RKO (cell line): ENCODE measurements around the gene SIN3A.
A peak's percentile ranks its signal among the peaks of the same experiment; 100 is the strongest.
"Not testable (repeated sequence)": the region's sequence is repeated elsewhere in the genome, so short reads cannot be mapped to it uniquely, and the experiment has no call there.

Experiments
- DNase-seq: peaks from one replicate; pipeline ENCODE4 v3.0.0-alpha.2; 2016; ENCODE audit warnings: low spot score

The SIN3A gene

DNA sequence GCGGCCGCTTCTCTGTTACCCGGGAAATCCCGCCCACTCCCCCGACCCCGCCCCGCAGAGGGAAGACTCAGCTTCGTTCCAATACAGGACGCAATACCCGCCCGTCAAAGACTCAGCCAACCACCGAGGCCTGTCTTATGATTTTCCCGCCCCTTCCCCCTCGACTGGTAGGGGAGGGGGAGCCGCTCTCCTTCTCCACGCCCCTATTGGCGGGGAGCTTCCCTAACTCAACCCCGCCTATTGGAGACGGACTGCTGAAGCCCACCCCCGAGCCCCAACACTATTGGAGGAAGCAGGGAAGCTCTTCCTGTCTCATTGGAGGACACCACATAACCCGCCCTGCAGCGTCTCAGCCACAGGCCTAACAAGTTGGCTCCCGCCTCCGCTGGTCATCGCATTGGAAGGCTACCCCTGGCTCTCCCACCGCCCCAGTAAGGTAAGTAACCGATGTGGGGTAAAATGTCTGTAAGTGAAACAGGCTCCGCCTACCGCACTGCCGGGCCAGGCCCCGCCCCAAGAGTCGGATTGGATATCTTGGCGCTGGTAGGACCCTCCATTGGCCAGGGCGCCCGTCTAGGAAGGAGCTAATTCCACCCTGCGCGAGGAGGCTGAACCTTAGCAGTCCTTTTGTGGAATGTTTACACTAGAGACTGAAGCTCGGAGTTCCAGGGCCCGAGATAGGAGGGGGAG lies at the start of gene SIN3A:
TSS of gene SIN3A (minus strand) at position 17 of the 690 bp plus-strand sequence. CDS start 21,315 bp downstream, outside the sequence.
- DNase-seq, result peak; percentile 99

DNA sequence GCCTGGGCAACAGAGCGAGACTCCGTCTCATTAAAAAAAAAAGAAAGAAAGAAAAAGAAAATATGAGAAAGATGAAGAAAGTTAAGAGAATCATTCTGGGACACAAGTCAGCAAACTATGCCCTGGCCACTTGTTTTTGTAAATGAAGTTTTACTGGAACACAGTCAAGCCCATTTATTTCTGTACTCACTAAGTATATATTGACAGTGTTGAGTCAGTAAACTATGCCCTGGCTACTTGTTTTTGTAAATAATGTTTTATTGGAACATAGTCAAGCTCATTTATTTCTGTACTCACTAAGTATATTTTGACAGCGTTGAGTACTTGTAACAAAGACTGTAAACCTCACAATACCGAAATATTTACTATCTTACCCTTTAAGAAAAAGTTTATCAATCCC lies 42.2 kb upstream of the SIN3A start:
- no peak for DNase-seq

DNA sequence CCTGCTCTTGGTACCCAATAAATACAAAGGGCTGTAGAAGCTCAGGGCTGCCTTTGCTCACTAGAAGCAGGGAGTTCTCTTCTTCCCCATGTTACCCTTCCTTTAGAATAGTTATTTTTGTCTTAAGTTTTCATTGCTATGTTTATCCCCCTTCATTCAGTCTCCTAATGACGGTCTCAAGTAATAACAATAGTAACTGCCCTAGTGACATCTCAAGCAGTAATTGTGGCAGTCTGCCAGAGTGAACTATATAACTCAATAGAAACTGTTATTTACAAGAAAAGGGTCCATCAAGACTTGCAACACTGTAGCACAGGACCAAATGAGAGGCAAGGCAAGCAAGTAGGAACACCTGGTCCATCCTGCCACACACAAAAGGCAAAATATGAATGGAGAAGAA lies 32.5 kb upstream of the SIN3A start:
- no peak for DNase-seq

DNA sequence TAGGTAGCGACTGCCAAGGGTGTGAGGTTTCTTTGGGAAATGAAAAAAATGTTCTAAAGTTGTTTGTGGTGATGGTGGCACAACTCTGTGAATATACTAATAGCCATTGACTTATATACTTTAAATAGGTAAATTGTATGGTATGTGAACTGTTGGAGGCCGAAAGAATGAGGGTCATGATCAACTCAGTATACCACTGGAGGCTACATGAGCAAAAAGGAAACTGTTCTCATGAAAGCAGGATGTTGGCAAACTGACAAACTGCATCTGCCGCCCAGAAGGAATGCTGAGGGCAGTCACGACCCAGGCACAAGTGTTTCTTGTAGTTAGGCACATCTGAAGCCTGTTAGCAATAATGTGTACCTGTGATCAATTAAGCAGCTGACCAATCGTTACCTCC lies 32.1 kb upstream of the SIN3A start:
- DNase-seq, result not testable (repeated sequence)

DNA sequence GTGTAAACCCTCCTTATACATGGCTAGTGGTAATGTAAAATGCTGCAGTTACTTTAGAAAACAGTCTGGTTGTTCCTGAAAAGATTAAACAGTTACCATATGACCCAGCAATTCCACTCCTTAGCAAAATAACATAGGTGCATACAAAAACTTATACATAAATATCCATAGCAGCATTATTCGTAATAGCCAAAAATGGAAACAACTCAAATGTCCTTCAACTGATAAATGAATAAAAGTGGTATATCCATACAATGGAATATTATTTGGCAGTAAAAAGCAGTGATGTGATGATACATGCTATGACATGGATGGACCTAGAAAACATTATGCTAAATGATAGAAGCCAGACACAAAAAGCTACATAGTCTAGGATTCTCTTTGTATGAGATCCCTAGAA lies 31.6 kb upstream of the SIN3A start:
- no peak for DNase-seq

DNA sequence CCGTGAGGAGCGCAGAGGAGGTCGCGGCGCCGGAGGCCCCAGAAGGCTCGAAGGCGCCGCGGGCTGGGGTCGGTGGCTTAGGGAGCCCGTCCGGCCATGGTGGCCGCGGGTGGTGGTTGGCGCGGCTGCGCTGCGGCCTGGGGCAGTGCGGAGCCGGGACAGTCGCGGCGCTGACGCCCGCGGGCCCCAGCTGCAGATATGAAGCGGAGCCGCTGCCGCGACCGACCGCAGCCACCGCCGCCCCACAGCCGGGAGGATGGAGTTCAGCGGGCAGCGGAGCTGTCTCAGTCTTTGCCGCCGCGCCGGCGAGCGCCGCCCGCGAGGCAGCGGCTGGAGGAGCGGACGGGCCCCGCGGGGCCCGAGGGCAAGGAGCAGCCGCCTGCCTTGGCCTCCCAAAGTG lies 29.0 kb upstream of the SIN3A start:
- DNase-seq, result not testable (repeated sequence)

DNA sequence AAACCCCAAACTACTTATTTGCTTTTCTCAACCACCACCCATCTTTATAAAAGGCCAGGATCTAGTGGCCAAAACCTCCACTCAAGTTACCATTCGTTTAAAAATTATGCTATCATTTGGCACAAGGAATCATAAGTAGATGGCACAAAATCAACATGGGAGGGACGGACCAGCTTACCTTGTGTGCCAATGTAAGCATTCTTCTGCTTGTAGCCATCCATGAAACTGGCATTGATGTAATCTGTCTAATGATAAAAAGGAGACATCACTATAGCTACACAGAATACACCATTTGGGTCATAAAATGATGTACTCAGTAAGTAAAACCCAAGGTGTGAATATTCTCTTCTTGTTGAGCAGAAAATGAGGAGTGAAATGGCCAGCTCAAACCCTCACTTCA lies 28.2 kb upstream of the SIN3A start:
- DNase-seq, result no peak

DNA sequence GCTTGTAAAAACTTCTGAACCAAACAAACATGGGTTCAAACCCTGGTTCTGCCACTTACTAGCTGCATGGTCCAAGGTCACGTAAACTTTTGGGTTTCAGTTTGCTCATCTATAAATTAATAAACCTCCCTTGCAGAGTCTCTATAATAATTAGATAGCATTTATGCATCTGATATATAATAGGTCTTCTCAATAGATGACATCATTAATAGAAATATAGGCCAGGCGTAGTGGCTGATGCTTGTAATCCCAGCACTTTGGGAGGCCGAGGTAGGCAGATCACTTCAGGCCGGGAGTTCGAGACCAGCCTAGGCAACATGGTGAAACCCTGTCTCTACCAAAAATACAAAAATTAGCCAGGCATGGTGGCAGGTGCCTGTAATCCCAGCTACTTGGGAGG lies 25.6 kb upstream of the SIN3A start:
- not testable (repeated sequence) for DNase-seq

DNA sequence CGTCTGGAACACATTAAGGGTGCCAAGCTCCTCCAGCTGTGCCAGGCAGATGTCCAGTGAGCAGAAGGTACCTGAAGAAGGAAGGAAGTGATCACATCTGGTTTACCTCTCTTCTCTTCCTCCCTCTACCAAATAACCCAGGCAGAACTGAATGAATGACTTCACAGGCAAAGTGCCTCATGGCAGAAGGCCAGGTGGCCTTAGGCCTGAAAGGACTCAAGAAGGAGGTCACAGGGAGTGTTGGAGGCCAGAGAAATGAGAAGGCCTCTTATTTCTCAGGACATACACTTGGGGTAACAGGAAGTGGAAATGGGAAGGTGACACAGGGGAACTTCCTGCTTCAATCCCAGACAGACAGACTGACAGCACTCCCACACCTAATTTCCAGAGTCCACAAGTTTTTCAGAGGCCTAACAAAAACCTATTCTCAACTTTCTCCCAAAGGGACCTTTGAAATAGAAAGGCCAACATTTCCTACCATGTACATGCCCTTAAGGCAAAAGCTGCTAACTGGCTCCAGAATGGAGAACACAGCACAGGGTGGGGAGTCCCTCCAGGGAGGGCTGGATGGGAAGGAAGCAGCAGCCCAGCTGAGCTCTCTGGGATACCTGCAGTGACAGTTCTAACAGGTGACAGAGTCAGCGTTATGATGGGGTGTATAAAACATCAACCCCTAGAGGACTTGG lies 17.6 kb upstream of the SIN3A start:
- no peak for DNase-seq

DNA sequence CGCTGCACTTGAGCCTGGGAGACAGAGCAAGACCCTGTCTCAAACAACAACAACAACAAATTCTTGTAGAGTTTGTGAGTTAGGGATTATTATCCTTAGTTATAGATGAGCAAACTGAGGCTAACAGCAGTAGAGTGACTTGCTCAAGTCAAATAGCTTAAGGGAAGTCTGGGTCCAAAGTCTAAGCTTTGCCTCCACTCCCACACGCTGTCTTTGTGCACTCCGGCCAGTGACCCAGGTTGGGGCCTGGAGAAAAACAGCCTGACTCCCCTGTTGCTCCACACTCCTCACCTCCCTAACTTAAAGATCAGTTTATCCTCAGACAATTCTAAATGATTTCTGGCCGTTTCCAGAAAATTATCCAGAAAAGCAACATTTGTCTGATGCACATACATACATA lies 9.2 kb upstream of the SIN3A start:
- no peak for DNase-seq

DNA sequence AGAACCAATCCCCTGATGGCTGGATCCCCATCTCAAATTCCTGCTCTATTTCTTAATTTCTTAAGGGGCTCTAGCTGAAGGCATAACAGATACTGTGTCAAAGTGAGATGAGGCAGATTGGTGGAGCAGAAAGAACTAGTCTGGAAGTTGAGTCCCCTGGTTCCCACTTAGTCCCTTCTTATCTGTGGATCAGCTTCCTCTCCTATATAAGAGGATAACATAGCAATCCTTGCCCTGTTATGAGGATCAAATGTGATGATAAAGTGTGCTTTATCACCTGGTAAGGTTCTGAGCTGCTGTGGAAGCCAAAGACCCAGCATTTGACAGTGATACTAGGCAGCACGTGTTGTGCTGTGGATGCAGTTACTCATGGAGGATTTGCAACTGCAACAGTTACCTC lies 8.1 kb upstream of the SIN3A start:
- no peak for DNase-seq

DNA sequence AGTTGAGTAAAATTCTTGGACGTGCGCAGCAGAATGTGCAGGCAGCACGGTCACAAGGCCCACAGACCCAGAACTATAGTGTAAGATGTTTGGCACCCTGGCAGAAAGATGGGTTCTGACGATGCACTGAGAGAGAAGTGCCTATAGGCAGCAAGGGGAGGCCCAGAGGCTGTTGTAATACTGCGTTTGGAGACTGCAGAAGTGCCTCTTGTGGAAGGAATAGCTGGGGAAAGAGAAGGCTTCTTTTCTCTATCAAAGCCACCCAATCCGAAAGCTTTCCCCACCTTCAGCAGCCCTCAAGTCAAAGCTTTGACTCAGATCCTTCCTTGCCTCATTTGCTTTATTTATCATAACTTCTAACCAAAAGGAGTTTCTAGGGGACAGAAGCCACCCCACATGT lies 5.2 kb upstream of the SIN3A start:
- DNase-seq, result peak; percentile 14

DNA sequence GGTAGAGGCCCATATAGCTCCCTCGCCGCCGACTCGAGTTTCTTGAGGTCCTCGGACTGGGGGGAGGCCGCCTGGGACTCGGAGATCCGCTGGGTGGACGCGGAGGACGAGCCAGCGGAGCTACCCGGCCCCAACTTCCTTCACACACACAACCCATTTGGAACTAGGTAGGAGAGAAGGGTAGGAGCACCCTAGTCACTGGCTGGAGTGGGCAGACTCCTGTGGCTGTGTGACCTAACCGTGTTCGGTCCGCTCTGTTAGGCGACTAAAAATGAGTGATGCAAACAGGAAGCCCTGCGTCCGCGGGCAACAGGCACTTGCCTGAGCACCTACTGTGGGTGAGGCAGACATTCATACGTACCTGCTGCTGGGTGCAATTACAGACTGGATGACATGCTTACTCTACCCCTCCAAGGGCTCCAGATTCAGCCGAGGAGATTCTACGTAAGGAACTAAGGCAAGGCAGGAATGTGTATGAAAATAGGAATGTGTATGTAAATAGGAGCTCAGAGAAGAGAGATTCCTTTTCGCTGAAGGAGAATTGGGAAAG lies 4.6 kb upstream of the SIN3A start:
- peak; percentile 77 for DNase-seq

DNA sequence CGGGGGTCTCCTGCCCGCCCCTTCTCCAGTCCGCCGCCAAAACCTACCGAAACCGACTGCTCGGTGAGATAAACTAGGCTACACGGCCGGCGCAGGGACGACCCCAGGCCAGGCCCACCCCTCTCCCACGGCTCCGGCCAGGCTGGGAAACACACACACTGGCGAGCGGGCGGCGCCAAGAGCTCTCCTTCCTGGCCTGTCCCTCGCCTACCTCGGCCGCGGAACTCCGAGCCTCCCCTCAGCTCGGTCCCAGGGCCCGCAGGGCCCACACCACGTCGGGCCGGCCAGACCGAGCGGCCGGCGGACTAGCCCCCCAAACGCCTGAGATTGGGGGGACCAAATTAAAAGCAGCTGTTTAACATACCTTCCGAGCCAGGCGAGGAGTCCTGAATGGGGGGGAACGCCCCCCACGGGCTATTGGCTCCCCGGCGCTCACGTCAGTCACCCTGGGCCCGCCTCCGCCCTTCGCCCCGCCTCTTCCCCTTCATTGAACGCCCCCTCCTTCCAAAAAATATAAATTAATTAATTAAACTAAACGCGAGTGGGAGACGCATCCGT lies 4.0 kb upstream of the SIN3A start:
- peak; percentile 85 for DNase-seq

DNA sequence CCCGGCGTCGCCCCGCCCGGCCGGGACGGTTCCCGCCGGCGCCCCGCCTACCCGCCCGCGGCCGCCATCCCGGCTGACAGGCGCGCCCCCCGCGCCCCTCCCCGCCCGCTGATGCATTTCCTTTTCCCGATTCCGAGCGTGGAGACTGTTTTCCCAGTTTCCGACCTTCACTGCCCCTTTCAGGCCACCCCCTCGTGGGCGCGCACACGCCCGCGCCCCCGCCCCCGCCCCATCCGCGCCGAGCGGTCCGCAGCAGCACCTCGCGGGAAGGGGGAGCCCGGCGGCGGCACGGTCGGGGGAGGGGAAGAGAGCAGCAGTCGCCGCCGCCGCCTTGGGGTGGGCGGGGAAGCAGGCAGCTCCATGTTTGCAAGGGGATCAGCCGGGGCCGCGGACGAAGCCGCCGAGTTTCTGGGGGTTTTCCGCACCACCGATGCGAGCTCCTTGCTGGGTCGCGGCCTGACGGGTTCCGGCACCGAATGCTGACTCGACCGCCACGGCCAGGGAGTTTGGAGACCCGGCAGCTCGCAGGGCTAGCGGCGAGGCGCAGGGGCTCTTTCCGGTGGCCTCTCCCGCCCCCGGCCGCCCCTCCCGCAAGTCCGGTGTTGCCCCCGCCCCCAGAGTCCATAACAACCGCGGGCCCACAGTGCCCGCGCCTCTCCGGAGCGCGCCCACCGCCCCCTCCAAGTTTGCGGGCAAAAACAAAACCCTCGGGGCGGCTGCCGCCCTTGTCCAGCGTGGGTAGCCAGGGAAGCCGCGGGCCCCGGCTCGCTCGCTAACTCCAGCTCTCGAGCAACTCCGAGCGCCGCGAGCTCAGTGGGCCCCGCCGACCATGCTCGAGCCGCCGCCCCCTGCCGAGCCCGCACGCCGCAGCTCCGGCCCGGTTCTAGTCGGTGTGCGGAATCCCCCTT lies 3.2 kb upstream of the SIN3A start:
- no peak for DNase-seq

DNA sequence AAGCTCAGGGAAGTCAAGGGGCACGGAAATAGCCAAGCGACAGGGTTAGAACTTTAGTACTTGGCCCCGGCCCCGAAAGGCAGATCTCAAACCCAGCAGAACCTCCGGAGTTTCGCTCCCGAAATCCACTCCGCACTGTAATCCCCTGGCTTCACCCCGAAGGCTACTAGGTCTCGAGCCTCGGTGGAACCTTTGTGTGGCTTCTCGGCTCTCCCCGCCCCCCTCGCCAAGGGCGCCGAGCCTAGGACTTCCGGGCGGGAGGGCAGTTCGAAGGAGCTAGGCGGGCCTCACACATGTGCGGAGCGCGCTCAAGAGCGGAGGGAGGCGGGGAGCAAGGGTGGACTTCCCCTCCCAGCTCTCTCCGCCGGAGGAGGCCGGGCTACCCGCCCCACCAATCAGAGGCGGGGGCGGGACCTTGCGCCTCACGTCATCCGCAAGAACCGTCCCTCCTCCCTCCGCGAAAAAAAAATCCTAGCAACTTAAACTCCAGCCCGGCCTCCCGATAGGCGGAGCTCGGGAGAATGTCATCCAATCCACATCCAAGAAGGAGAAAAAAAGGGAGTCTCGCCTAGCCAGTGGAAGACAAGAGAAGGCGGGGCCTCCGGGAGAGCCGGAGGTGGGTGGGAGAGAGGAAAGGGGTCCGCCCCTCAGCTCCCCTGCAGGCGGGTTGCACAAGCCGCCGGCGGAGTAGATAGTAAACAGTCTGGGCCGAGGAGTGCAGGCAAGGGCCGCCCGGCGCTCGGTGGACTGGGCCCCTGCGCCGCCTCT lies 2.4 kb upstream of the SIN3A start:
- DNase-seq, result peak; percentile 99

DNA sequence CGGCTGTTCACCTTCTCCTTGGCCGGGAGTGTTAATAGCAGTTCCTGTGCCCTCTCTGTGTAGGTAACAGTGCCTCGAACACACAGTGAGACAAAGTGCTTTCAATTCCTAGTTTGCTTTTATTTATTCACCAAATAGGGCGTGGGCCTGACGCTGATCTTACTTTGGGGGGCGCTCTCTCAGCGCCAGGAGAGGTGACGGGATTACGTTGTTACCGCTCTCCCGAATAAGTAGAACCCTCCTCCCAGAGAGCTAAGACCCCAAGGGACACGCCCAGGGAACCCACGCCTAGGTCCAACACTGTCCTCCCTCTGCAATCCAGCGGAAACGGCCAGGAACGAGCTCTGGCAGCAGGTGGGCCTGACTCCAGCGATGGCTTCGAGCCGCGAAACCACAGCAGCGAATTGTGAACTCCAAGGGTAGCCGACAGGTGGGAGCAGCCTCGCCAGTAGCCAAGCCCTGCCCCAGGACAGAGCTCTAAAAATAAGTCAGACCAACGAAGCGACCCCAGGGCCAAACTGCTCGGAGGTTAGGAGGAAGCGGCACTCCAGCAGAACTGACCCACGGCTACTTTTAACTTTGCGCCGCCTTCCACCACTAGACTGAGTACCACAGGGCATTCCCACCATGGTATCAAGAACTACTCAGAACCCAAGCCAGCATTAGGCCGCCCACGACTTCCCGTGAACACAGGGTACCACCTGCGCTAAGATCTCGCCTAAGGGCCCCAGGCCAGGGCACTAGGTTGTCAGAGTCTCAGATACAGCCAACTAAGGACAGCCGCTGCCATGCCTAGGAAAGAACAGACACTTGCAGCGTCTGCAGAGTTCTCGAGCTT lies 1.6 kb upstream of the SIN3A start:
- peak; percentile 68 for DNase-seq

DNA sequence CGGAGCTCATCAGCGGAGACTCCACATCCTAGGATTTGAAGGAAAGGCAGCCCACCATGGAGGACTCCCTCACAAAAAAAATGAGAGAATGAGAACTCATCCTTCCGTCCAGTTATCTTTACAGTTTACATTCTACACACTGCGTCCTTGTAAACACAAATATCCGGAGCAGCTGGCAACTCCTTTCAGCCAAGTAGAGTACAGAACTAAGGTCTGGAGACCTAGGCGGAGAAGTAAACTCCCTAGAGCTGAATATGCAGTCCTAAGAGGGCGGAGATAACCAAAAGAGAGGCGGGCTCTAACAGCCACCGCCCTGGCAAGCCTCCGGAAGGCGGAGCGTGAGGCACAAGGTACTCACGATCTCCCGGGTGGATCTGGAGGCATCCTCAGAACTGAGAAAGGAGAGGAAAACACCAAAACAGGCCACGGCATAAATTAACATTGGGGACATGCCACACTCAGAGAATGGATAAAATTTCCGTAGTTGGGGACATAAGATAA lies 924 bp upstream of the SIN3A start:
- peak; percentile 89 for DNase-seq

DNA sequence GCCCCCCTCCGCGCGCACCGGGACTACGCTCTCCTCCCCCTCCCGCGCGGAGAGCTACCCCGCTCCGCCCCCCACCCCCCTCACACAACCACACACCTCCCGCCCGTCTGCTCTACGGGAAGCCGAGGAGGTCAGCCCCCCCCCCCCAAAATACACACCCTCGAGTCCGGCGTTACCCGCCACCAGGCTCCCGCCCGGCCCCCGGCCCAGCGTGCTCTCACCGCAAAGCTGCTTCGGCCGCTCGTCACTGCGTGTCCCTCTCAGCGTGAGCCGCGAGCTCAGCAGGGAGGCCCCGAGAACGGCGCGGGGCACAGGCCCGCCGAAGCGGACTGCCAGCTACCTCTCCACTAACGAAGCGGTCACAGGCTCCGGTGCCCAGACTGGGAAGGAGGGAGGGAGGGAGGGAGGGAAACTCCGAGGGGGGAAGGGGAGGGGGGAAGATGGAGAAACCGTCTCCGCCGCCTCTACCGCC lies 252 bp downstream of the SIN3A start:
- DNase-seq, result no peak
